GM21529 (cell line): ENCODE data around the gene GNG12.

Experiments
- ATAC-seq: cut with Tn5 transposase; IDR thresholded peaks from one replicate; pipeline ENCODE4 v1.9.1; 2021; ENCODE audit not compliant: unreplicated experiment

GNG12 gene

GRCh38 chr1:67686267-67687197 lies 146.7 kb downstream of the GNG12 start:
- ATAC-seq = peak; percentile 25

- peak; percentile 13 for ATAC-seq
These were observed 147.6 kb downstream of the GNG12 start for GRCh38 chr1:67685558-67686266.

GRCh38 chr1:67685067-67685557 lies 148.2 kb downstream of the GNG12 start, which contains the start of gene GADD45A:
Gene GADD45A, plus strand, starts transcription at chr1:67685201. Its CDS starts 294 bp downstream, at chr1:67685495.
- ATAC-seq = peak; percentile 85

- no peak for ATAC-seq
These were observed 148.7 kb downstream of the GNG12 start for GRCh38 chr1:67684526-67685066.

GRCh38 chr1:67683766-67684525 lies 149.3 kb downstream of the GNG12 start:
- ATAC-seq = no peak

GRCh38 chr1:67683316-67683715 lies 150.0 kb downstream of the GNG12 start:
- no peak for ATAC-seq

- ATAC-seq = no peak
These were observed 150.5 kb downstream of the GNG12 start for GRCh38 chr1:67682659-67683197.

- ATAC-seq = no peak
These were observed 152.8 kb downstream of the GNG12 start for GRCh38 chr1:67680486-67680885.

GRCh38 chr1:67679691-67680090 lies 153.6 kb downstream of the GNG12 start:
- no peak for ATAC-seq

- no peak for ATAC-seq
These were observed 155.3 kb downstream of the GNG12 start for GRCh38 chr1:67677930-67678329.

- no peak for ATAC-seq
These were observed 155.9 kb downstream of the GNG12 start for GRCh38 chr1:67677408-67677807.

GRCh38 chr1:67676946-67677345 lies 156.3 kb downstream of the GNG12 start:
- ATAC-seq = no peak

GRCh38 chr1:67676287-67676686 lies 157.0 kb downstream of the GNG12 start:
- no peak for ATAC-seq

GRCh38 chr1:67675800-67676199 lies 157.5 kb downstream of the GNG12 start:
- ATAC-seq = no peak

- no peak for ATAC-seq
These were observed 158.8 kb downstream of the GNG12 start for GRCh38 chr1:67674260-67675011.

GRCh38 chr1:67673468-67674201 lies 159.6 kb downstream of the GNG12 start:
- ATAC-seq = no peak

GRCh38 chr1:67672260-67672803 lies 160.9 kb downstream of the GNG12 start:
- ATAC-seq = no peak

GRCh38 chr1:67668660-67669059 lies 164.6 kb downstream of the GNG12 start:
- ATAC-seq = no peak

GRCh38 chr1:67666636-67667035 lies 166.6 kb downstream of the GNG12 start:
- no peak for ATAC-seq
